ENCODE data around the gene STPG1.

STPG1 gene

DNA sequence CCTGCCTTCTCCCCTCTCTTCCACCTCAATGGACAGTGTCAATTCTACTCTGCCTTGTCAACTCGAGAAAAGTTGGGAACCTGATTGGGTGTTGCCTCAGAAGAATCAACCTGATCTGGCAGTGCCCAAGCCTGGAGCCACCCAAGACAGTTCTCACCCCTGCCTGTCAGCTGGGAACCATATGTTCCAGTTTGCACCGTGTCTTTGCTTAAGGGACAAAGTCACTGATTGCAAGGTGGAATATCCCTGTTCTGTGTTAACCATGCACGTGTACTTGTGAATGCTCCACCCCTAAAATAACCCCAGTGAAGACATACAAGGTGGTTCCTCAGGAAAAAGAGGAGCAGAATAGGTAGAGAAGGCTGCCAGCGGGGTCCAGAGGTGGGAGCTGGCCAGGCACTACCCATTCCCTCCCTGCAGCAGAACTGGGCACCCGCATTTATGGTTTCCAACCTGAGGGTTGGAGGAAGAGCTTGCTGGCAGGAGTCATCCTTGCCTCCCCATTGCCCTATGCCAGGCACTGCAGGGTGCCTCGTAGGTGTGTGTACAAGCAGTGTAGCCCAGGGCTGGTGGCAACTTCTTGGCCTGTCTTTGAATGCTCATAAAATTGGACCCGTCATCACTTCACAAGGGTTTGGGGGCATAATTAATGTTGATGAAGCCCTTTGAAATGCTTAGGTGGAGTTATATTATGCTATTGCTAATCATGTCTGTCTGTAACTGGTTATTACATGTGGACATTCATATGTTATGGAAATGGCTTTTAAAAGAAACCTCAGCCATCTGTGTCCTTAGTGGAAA, 13.4 kb upstream of the STPG1 start:
- Histone ChIP-seq H3F3A (ENCODE audit: insufficient read depth, low read length) (no peaks in the 10 kb centered on the region), H3K4me3 (ENCODE audit: low read length) (no peak overlapping the region), H3K4me1 (ENCODE audit: low read length) (no peaks in the 10 kb centered on the region), H4K20me1 (ENCODE audit: insufficient read depth, low read length) (no peaks in the 10 kb centered on the region), H3K4me2 (ENCODE audit: low read depth, low read length) (no peak overlapping the region), H3K9me2 (replicated peaks; ENCODE audit: insufficient read depth, low read length) (no peaks in the 10 kb centered on the region), H3K36me3 (replicated peaks; ENCODE audit: insufficient read depth, low read length) (0 out of 2 replicates have a peak, but pooled peaks cover 3% of the 10 kb centered on the region), H3K27me3 (replicated peaks; ENCODE audit: insufficient read depth, low read length) (no peaks in the 10 kb centered on the region), H2AFZ (ENCODE audit: low read length) (no peak overlapping the region), H3K79me2 (ENCODE audit: low read length) (peaks cover 18% of the 10 kb centered on the region; the same call in 1 of the 2 replicates), H3K9me3 (replicated peaks; ENCODE audit: insufficient read depth, low read length) (no peaks in the 10 kb centered on the region), H3K27ac (ENCODE audit: low read length) (no peak overlapping the region), H3K9ac (ENCODE audit: low read length) (no peak overlapping the region)
- TF ChIP-seq CTCF (IDR thresholded peaks at IDR 0.05; ENCODE audit: low read length) (no peak), EZH2phosphoT487 (IDR thresholded peaks at IDR 0.05; ENCODE audit: low read length) (no peak), EZH2 (optimal IDR thresholded peaks at IDR 0.05; ENCODE audit: low read depth, low read length) (no peak)
- DNase-seq: no peak

- no peaks in the 10 kb centered on the region for H3K9me2 ChIP-seq (replicated peaks; ENCODE audit: insufficient read depth, low read length)
- H3K36me3 ChIP-seq (replicated peaks; ENCODE audit: insufficient read depth, low read length): 0 out of 2 replicates have a peak, but pooled peaks cover 3% of the 10 kb centered on the region
- no peak overlapping the region for H3K4me3 ChIP-seq (ENCODE audit: low read length)
- no peaks in the 10 kb centered on the region for H3F3A ChIP-seq (ENCODE audit: insufficient read depth, low read length)
- H3K27ac ChIP-seq (ENCODE audit: low read length): no peak overlapping the region
- H3K4me2 ChIP-seq (ENCODE audit: low read depth, low read length): no peak overlapping the region
- no peaks in the 10 kb centered on the region for H3K9me3 ChIP-seq (replicated peaks; ENCODE audit: insufficient read depth, low read length)
- no peak overlapping the region for H3K9ac ChIP-seq (ENCODE audit: low read length)
- no peaks in the 10 kb centered on the region for H4K20me1 ChIP-seq (ENCODE audit: insufficient read depth, low read length)
- no peak overlapping the region for H2AFZ ChIP-seq (ENCODE audit: low read length)
- H3K27me3 ChIP-seq (replicated peaks; ENCODE audit: insufficient read depth, low read length): no peaks in the 10 kb centered on the region
- DNase-seq: no peak
- no peaks in the 10 kb centered on the region for H3K4me1 ChIP-seq (ENCODE audit: low read length)
- peaks cover 18% of the 10 kb centered on the region; the same call in 1 of the 2 replicates for H3K79me2 ChIP-seq (ENCODE audit: low read length)
- TF ChIP-seq EZH2phosphoT487 (IDR thresholded peaks at IDR 0.05; ENCODE audit: low read length) (no peak), EZH2 (optimal IDR thresholded peaks at IDR 0.05; ENCODE audit: low read depth, low read length) (no peak), CTCF (IDR thresholded peaks at IDR 0.05; ENCODE audit: low read length) (no peak)
Observed at GRCh38 chr1:24425922-24426321, 12.3 kb upstream of the STPG1 start.

DNA sequence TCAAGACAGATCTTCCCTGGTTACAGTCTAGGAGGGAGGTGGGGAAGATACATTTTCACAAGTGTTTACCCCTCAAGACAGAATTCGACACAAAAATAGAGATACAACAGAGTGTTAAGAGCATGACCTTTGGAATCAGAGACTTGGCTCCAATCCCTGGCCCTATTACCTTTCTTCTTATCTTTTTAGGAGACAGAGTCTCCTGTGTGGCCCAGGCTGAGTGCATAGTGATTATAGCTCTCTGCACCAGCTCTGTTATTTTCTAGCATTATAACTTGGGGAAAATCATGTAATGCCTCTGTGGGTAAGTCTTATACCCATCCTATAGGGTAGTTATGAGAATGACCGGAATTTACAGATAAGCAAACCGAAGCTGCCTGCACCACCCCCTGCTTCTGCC, 11.9 kb upstream of the STPG1 start:
- H3K9me3 ChIP-seq (replicated peaks; ENCODE audit: insufficient read depth, low read length): no peaks in the 10 kb centered on the region
- no peaks in the 10 kb centered on the region for H4K20me1 ChIP-seq (ENCODE audit: insufficient read depth, low read length)
- H3K36me3 ChIP-seq (replicated peaks; ENCODE audit: insufficient read depth, low read length): 0 out of 2 replicates have a peak, but pooled peaks cover 3% of the 10 kb centered on the region
- H3K9me2 ChIP-seq (replicated peaks; ENCODE audit: insufficient read depth, low read length): no peaks in the 10 kb centered on the region
- H3K79me2 ChIP-seq (ENCODE audit: low read length): peaks cover 18% of the 10 kb centered on the region; the same call in 1 of the 2 replicates
- no peak overlapping the region for H3K4me2 ChIP-seq (ENCODE audit: low read depth, low read length)
- no peak overlapping the region for H3K9ac ChIP-seq (ENCODE audit: low read length)
- H2AFZ ChIP-seq (ENCODE audit: low read length): no peak overlapping the region
- no peaks in the 10 kb centered on the region for H3K27me3 ChIP-seq (replicated peaks; ENCODE audit: insufficient read depth, low read length)
- TF ChIP-seq EZH2 (optimal IDR thresholded peaks at IDR 0.05; ENCODE audit: low read depth, low read length) (no peak), EZH2phosphoT487 (IDR thresholded peaks at IDR 0.05; ENCODE audit: low read length) (no peak), CTCF (IDR thresholded peaks at IDR 0.05; ENCODE audit: low read length) (no peak)
- H3K27ac ChIP-seq (ENCODE audit: low read length): no peak overlapping the region
- H3K4me1 ChIP-seq (ENCODE audit: low read length): no peaks in the 10 kb centered on the region
- no peaks in the 10 kb centered on the region for H3F3A ChIP-seq (ENCODE audit: insufficient read depth, low read length)
- no peak for DNase-seq
- no peak overlapping the region for H3K4me3 ChIP-seq (ENCODE audit: low read length)
